HG02678 (cell line): ENCODE data around the gene FAM107B.
A peak's percentile ranks its signal among the peaks of the same experiment; 100 is the strongest.

Experiments
- ATAC-seq: cut with Tn5 transposase; IDR thresholded peaks from one replicate; pipeline ENCODE4 v1.9.1; 2021; ENCODE audit warnings: mild to moderate bottlenecking, moderate library complexity; ENCODE audit not compliant: unreplicated experiment

FAM107B gene

GRCh38 chr10:14563359-14563940 is 211.2 kb downstream of the FAM107B start:
- ATAC-seq = no peak

DNA sequence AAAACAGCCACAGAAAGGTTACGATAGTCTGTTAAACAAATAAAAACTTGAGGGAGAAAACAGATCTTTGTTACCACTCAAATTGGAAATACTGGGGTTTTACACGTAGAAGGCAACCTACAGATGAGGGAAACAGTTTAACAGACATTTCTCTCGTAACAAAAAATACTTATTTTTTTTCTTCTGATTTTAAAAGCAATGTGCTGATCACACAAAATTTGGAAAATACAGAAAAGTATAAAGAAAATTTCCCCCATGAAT is 211.7 kb downstream of the FAM107B start:
- no peak for ATAC-seq

- no peak for ATAC-seq
Observed at GRCh38 chr10:14562218-14563075, 212.2 kb downstream of the FAM107B start.

- no peak for ATAC-seq
Observed at GRCh38 chr10:14560791-14561765, 213.6 kb downstream of the FAM107B start.

DNA sequence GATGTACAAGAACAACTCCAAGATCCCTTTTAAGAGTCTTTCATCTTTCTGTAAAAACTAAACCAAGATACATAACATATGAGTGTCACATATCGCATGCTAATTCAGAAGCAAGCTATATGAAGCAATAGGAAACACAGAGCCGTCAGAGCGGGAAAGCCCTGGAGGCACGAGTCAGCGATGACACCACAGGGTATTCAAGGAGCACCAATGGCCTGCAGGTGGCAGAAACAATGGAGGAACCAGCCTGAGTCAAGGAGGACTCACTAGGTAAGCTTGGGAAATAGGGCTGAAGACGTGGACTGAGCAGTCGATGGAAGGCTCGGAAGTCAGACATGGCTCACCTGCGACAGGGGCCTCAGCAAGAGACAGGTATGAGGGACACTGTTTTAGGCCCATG is 214.4 kb downstream of the FAM107B start:
- no peak for ATAC-seq

- no peak for ATAC-seq
Observed at GRCh38 chr10:14558025-14558424, 216.7 kb downstream of the FAM107B start.

- no peak for ATAC-seq
Observed at GRCh38 chr10:14557567-14557966, 217.1 kb downstream of the FAM107B start.

- peak; percentile 70 for ATAC-seq
Observed at GRCh38 chr10:14556285-14556956, 218.3 kb downstream of the FAM107B start.

DNA sequence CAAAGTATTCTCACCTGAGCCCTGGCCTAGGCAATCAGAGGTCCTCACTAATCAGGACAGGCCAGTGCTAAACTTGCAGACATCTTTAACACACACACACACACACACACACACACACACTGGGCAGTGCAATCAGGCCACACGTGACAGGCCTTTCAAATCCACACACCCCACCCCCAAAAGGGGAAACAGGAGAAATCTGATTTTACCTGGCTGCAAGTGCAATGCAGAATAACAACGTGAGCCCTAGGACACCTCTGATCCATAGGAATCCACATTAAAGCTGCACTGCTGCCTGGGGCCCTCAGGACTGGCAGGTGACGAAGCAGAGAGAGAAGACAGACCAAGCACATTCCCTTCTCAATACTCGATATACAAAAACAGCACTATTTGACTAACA is 218.9 kb downstream of the FAM107B start:
- no peak for ATAC-seq

GRCh38 chr10:14554491-14555205 is 220.0 kb downstream of the FAM107B start:
- peak; percentile 30 for ATAC-seq

DNA sequence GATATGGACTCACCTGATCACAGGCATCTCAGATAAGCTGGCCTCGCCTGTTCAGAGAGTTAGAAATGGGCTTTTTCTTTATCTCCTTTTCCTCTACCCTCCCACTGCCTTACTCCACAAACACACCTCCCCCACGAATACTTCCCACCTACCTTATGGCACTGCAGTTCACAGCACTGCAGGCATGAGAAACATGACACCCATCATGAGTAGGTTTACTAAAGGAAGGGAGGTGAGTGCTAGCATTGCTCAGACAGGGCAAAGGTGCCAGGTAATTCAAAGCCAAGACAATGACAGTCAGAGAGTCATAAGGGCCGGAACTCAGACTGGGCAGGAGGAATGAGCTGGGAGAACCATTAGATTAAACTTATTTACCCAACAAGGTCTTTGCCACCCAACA is 220.6 kb downstream of the FAM107B start:
- ATAC-seq = no peak

DNA sequence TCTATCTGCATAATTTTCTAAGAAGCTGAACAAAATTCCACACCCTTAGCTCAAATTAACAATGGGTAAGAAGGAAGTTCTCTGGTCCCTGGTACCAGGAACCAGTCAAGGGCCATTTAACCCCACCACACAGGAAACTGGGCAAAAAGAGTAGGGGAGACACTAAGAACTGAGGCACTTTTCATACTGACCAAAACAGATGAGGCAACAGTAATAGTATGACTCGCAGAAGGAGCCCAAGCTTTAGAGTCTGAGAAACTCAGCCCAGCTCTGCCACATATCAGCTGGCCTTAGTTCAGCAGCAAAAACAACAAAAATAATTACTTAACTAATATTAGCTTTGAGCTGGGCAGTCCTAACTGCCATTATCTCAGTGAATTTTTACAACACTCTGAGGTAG is 221.2 kb downstream of the FAM107B start:
- no peak for ATAC-seq

DNA sequence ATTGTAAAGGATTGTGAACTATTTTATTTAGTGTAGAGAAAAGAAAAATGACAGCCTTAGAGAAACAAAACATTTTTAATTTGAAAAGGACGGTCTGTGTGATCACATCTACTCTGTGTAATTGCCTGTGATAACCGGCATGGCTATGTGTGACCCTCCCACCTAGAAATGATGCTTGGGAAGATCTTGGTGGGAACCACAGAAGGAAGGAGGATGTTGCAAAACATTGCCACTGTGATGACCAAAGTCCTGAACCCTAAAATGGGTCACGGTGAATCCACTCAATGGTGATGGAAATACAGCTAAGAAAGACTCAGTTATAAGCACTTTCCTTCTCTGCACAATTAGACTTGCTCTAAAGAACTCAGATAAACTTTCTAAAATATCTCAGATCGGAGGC is 222.7 kb downstream of the FAM107B start:
- no peak for ATAC-seq

GRCh38 chr10:14550471-14550981 is 224.2 kb downstream of the FAM107B start:
- no peak for ATAC-seq

DNA sequence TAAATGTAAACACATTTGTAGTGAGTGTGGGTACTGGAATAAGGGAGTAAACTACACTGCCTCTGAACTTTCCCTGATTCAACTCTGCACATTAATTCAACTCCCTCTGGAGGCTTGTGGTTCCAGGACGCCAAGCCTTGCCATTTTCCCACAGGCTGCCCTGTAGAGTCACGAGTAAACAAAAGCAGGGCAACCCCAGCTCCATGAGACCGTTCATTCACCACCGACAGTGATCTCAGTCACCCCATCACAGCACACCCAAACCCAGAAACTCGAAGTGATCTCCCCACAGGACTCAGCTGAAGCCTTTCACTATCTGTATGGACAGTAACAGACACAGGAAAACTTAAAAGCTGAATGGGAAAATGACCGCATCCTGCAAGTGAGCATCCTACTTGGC is 225.2 kb downstream of the FAM107B start:
- no peak for ATAC-seq

- no peak for ATAC-seq
Observed at GRCh38 chr10:14548970-14549369, 225.7 kb downstream of the FAM107B start.

- ATAC-seq = no peak
Observed at GRCh38 chr10:14548474-14548873, 226.2 kb downstream of the FAM107B start.

DNA sequence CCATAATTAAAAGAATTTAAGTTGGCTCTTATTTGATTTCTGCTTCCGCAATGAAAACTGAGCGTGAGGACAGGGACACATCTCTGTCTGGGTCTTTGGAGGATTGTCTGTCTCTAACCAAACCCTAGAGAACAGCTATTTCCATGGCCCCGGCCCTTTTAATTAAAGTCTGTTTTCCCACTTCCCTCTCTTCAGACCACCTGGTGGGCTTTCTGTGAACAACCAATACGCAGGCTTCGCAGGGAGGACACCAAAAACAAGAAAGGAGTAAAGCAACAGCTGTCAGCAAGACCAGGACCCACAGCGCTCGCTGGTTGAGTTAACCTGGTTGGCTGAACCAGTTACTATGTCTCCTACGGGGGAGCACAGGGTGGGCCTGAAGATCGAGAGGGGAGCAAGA is 226.9 kb downstream of the FAM107B start:
- ATAC-seq = no peak

DNA sequence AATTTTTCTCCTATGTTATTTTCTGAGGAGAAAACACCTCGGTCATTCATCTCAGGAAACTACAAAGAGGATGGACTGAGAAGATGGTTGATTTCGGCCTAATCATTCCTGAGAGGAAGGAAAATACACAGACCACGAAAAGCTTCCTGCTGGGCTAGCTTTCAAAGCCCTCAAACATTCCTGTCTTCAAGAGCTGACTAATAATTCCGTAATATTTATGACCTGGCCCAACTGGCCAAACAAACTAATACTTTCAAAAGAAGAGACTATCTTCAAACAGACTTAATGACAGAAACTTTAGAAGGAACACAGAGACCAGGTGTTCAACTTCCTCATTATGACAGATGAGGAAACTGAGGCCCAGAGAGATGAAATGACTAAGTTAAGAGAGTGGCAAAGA is 228.9 kb downstream of the FAM107B start:
- no peak for ATAC-seq

DNA sequence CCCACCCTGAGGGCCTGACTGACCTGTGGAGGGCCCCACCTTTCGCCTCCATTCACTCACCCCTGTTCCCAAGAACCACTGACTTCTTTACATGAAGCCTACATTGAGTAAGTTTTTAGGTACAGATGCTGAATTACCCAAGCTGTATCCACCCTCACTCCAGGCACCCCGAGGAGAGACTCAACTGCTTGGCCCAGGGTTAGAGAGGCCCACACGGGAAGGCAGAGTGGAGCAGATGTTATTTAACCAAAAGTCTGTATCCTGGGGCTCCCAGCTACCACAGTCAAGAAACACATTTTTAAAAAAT is 230.8 kb downstream of the FAM107B start:
- no peak for ATAC-seq
